Neural crest cell (in vitro differentiated cells): Measurements from ENCODE around the gene ITGB2. TPM values are rescaled to one million over a fixed set of nuclear protein-coding genes. Genes with fewer than 3 reads are reported as not detected.

Experiments
- DNase-seq: peaks from one replicate; pipeline ENCODE4 v3.0.0; 2021; ENCODE audit warnings: low read depth, mixed read lengths, low spot score
- H3K27ac Mint-ChIP-seq: one replicate; pipeline ENCODE4 v1.8.0; 2021; ENCODE audit warnings: mild to moderate bottlenecking, mixed read lengths; ENCODE audit not compliant: unreplicated experiment
- H3K27me3 Mint-ChIP-seq: 2 replicates; pipeline ENCODE4 v1.8.0; 2021; ENCODE audit warnings: low read depth, mild to moderate bottlenecking, mixed read lengths
- H3K36me3 Mint-ChIP-seq: 2 replicates; pipeline ENCODE4 v1.8.0; 2021; ENCODE audit warnings: low read depth, mild to moderate bottlenecking, mixed read lengths
- H3K4me1 Mint-ChIP-seq: 2 replicates; pipeline ENCODE4 v1.8.0; 2021; ENCODE audit warnings: mixed read lengths
- H3K4me3 Mint-ChIP-seq: one replicate; pipeline ENCODE4 v1.8.0; 2021; ENCODE audit warnings: mild to moderate bottlenecking, mixed read lengths
- H3K9me3 Mint-ChIP-seq: 2 replicates; pipeline ENCODE4 v1.8.0; 2021; ENCODE audit warnings: mixed read lengths
- total RNA-seq: library from RNA; stranded (reverse); gene quantifications from 2 replicates; pipeline ENCODE4 v1.2.1, GENCODE V29; 2021
- TF ChIP-seq, protein P1 (sequence below): fragments of 200-600 bp; sonication (generic); conservative IDR thresholded peaks from 2 replicates; pipeline ENCODE4 v1.5.0; 2021; ENCODE audit warnings: antibody characterized with exemption, mild to moderate bottlenecking

Gene ITGB2
- total RNA-seq, 1 donor from 2014 or later: 0.89 TPM

DNA sequence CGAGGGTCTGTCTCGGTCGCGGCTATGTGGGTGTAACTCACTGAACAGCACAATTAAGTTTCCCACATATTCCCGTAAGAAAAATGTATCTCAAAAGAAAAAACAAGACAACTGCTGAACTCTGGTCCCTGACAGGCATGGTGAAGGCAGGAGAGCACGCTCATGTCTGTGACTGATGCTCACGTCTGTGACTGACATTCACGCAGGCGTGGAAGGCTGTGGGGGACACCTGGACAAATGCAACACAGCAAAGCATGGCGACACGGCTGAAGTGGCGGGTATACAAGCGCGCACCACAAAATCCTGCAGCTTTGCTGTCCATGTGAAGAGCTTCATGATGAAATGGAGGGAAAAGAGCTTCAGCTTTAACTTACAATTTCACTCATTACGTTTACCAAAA is 53.2 kb downstream of the ITGB2 start:
- Mint-ChIP-seq H3K36me3 (no peaks in the 10 kb centered on the region), H3K4me1 (peaks cover 61% of the 10 kb centered on the region), H3K9me3 (no peaks in the 10 kb centered on the region), H3K27ac (peak overlapping the region; percentile 28), H3K27me3 (no peaks in the 10 kb centered on the region), H3K4me3 (peak overlapping the region; percentile 21)
- no peak for DNase-seq
- TF ChIP-seq, protein P1, sequence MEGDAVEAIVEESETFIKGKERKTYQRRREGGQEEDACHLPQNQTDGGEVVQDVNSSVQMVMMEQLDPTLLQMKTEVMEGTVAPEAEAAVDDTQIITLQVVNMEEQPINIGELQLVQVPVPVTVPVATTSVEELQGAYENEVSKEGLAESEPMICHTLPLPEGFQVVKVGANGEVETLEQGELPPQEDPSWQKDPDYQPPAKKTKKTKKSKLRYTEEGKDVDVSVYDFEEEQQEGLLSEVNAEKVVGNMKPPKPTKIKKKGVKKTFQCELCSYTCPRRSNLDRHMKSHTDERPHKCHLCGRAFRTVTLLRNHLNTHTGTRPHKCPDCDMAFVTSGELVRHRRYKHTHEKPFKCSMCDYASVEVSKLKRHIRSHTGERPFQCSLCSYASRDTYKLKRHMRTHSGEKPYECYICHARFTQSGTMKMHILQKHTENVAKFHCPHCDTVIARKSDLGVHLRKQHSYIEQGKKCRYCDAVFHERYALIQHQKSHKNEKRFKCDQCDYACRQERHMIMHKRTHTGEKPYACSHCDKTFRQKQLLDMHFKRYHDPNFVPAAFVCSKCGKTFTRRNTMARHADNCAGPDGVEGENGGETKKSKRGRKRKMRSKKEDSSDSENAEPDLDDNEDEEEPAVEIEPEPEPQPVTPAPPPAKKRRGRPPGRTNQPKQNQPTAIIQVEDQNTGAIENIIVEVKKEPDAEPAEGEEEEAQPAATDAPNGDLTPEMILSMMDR: no peak

DNA sequence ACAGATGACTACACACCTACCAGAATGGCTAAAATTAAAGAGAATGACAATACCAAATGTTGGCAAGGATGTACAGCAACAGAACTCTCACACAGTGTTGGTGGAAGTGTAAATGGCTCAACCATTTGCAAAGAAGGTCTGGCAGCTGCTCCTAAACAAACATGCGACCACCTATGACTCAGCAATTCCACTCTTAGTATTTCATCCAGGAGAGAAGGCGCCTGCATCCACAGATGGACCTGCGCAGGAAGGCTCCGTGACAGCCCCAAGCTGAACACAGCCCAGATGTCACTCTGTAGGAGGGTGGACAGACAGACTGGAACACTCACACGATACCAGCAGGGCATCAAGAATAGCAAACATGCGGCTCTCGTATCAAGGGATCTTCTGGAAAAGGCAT is 53.9 kb downstream of the ITGB2 start:
- TF ChIP-seq, protein P1: no peak
- Mint-ChIP-seq H3K9me3 (no peaks in the 10 kb centered on the region), H3K4me3 (no peak overlapping the region), H3K27me3 (no peaks in the 10 kb centered on the region), H3K36me3 (peaks cover under 1% of the 10 kb centered on the region), H3K27ac (peak overlapping the region; percentile 73), H3K4me1 (peaks cover 54% of the 10 kb centered on the region)
- DNase-seq: no peak

DNA sequence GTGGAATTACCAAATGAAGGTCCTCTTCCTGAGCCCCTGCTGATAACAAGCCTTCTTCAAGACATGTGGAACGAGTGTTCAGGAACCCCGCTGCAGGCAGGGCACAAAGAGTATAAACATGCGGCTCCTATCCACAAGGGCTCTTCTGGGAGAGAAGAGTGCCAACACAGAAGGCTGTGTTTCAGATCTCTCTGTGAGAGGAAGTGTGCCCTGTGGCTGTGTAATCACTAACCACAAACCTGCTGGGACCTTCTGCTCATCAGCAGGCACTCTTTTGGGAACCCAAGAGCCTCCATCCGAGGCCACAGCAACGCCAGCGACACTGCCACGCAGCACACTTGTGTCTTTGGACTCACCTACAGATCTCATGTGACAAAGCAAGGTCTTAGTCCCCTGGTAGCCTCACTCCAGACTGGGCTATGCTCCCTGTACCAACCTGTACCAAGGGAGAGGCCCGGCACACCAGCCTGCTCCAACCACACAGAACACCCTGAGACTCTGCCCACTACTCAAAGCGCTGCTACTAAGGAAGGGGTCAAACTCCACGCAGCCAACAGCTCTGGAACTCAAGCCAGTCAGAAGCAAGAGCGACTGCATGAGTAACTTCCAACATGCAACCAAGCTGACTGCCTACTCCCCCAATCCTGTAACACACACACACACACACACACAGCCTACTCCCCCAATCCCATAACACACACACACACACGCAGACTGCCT is 55.0 kb downstream of the ITGB2 start:
- TF ChIP-seq, protein P1: no peak
- H3K4me3 Mint-ChIP-seq: no peak overlapping the region
- H3K4me1 Mint-ChIP-seq: peaks cover 48% of the 10 kb centered on the region
- H3K36me3 Mint-ChIP-seq: peaks cover 3% of the 10 kb centered on the region
- no peaks in the 10 kb centered on the region for H3K27me3 Mint-ChIP-seq
- no peak for DNase-seq
- H3K27ac Mint-ChIP-seq: no peak overlapping the region
- H3K9me3 Mint-ChIP-seq: no peaks in the 10 kb centered on the region

DNA sequence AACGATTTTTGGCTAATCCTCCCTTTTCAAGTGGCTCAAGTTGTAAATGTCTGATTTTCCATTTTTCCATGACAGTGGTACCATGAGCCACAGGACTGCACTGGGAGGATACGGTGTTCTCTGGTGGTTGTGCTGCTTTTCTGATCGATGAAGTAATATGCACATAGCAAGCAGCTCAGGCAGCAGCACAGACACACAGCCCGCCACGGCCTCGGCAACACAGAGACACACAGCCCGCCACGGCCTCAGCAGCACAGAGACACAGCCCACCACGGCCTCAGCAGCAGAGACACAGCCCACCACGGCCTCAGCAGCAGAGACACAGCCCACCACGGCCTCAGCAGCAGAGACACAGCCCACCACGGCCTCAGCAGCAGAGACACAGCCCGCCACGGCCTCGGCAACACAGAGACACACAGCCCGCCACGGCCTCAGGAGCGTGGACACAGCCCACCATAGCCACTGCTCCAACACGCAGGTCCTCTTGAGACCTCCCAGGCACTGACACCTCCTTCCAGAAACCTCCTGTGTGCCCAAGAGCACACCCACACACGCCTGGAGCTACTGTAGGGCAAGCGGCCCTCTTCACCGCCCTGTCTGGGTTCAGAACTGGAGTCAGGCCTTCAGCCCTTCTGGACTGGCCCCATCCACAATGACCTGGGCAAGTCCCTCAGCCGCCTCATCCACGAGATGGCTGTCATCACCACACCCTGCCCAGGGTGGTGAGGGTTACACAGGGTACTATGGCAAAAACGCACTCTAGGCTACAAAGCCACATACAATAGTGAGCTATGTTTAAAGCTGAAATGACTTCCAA is 57.6 kb downstream of the ITGB2 start:
- DNase-seq: no peak
- H3K27ac Mint-ChIP-seq: no peak overlapping the region
- H3K36me3 Mint-ChIP-seq: peaks cover 3% of the 10 kb centered on the region
- H3K9me3 Mint-ChIP-seq: no peaks in the 10 kb centered on the region
- H3K4me3 Mint-ChIP-seq: no peak overlapping the region
- no peaks in the 10 kb centered on the region for H3K27me3 Mint-ChIP-seq
- TF ChIP-seq, protein P1: no peak
- H3K4me1 Mint-ChIP-seq: peaks cover 24% of the 10 kb centered on the region

DNA sequence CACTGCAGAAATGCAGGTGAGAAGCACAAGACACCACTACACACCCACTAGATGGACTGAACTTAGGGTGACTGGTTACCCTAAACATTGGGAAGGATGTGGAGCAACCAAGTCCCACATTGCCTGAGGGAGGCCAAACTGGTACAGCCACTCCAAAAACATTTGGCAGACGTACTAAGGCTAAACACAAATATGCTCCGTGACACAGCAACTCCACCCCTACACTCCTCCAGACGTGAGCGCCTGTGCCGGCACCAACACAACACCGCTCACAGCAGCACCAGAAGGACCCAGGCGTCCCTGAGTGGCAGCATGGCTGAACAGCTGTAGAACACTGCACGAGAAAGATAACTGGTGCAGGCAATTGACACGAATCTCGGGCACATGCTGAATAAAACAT is 61.9 kb downstream of the ITGB2 start:
- no peak overlapping the region for H3K27ac Mint-ChIP-seq
- DNase-seq: no peak
- H3K36me3 Mint-ChIP-seq: peaks cover 9% of the 10 kb centered on the region
- no peak overlapping the region for H3K4me3 Mint-ChIP-seq
- TF ChIP-seq, protein P1: no peak
- no peaks in the 10 kb centered on the region for H3K9me3 Mint-ChIP-seq
- H3K27me3 Mint-ChIP-seq: no peaks in the 10 kb centered on the region
- peaks cover 3% of the 10 kb centered on the region for H3K4me1 Mint-ChIP-seq
